Measurements from ENCODE around the gene CLCC1. TPM values are rescaled to one million over a fixed set of nuclear protein-coding genes. Genes with fewer than 3 reads are reported as not detected.
"Not testable (repeated sequence)": the region's sequence is repeated elsewhere in the genome, so short reads cannot be mapped to it uniquely, and the experiment has no call there.

The CLCC1 gene
- polyA plus RNA-seq (16.3 to 23.4 TPM (median 16.3 TPM) in 3 replicates), polyA minus RNA-seq (5.4 to 12.2 TPM (median 6.6 TPM) in 3 replicates)
- polyA plus RNA-seq (2011; ENCODE audit: low read depth): 6.2 TPM
- polyA plus RNA-seq (2011; cell fraction: cytosol; rRNA removed): 7.6 and 9.9 TPM in 2 replicates
- 24.2 and 31.7 TPM in 2 replicates for polyA plus RNA-seq (2011; cell fraction: nucleus; rRNA removed)
- polyA plus RNA-seq (2012; ENCODE audit: low replicate concordance): 8.8 and 13.3 TPM in 2 replicates
- 9.6 TPM for polyA minus RNA-seq (2011; cell fraction: cytosol; rRNA and poly(A)+ RNA removed)
- polyA minus RNA-seq (2011; cell fraction: nucleus; rRNA and poly(A)+ RNA removed): 18.3 and 29.9 TPM in 2 replicates

- Histone ChIP-seq H3K27me3 (ENCODE audit: control insufficient read depth, extremely low read depth, insufficient read depth, low read length) (no peaks in the 10 kb centered on the region), H3K4me2 (ENCODE audit: control insufficient read depth, extremely low read depth, insufficient read depth, low read depth, low read length) (peak within 1 kb of the TSS; percentile 84), H3K4me1 (ENCODE audit: control insufficient read depth, extremely low read depth, insufficient read depth, low read length) (peaks cover 9% of the 10 kb centered on the region), H3K27ac (ENCODE audit: control insufficient read depth, insufficient read depth, low read length) (peak within 1 kb of the TSS; percentile 85), H2AFZ (ENCODE audit: control insufficient read depth, low read length) (peak within 1 kb of the TSS; percentile 65), H3K9me3 (ENCODE audit: control insufficient read depth, low read depth, low read length) (no peaks in the 10 kb centered on the region), H3K79me2 (ENCODE audit: control insufficient read depth, insufficient read depth, low read length) (peaks cover 27% of the 10 kb centered on the region), H4K20me1 (ENCODE audit: control insufficient read depth, extremely low read depth, insufficient read depth, low read length) (no peaks in the 10 kb centered on the region), H3K4me3 (ENCODE audit: control insufficient read depth in 2 of 3, extremely low read depth in 1 of 3, insufficient read depth in 2 of 3, low read depth in 1 of 3, low read length in 3 of 3) (peak within 1 kb of the TSS; percentile 65 to 72 (median 70)), H3K9ac (ENCODE audit: control insufficient read depth, extremely low read depth, insufficient read depth, low read length) (peak within 1 kb of the TSS; percentile 87), H3K9me1 (ENCODE audit: control insufficient read depth, extremely low read depth, insufficient read depth, low read length) (no peaks in the 10 kb centered on the region), H3K36me3 (ENCODE audit: control insufficient read depth in 2 of 2, extremely low read depth in 1 of 2, insufficient read depth in 2 of 2, low read length in 2 of 2) (peaks cover 2 to 3% of the 10 kb centered on the region in 2 experiments)
- DNase-seq (ENCODE audit: low read depth, low spot score) (peak; percentile 40), FAIRE-seq (no peak)
- dilution Hi-C loops (cut with MboI; ENCODE audit: extremely low pct_ligation_motif_present, low sequenced_read_pairs): no loop called here
- TF ChIP-seq EZH2 (IDR thresholded peaks at IDR 0.05; ENCODE audit: low read length) (no peak), CTCF (optimal IDR thresholded peaks at IDR 0.05 in 1 of 3, IDR thresholded peaks at IDR 0.05 in 1 of 3, conservative IDR thresholded peaks at IDR 0.05 in 1 of 3; ENCODE audit: extremely low read depth in 1 of 3, insufficient read depth in 2 of 3, low read length in 3 of 3) (no peak)
These were observed at the start of gene CLCC1 for GRCh38 chr1:108963052-108963686. CLCC1 (minus strand) TSS chr1:108963484; CDS start chr1:108950437, 13,047 bp downstream.

GRCh38 chr1:109011335-109011734, 48.1 kb upstream of the CLCC1 start:
- Histone ChIP-seq H3K9me3 (ENCODE audit: control insufficient read depth, low read depth, low read length) (no peaks in the 10 kb centered on the region), H2AFZ (ENCODE audit: control insufficient read depth, low read length) (no peak overlapping the region), H3K79me2 (ENCODE audit: control insufficient read depth, insufficient read depth, low read length) (peaks cover under 1% of the 10 kb centered on the region), H3K36me3 (ENCODE audit: control insufficient read depth in 2 of 2, extremely low read depth in 1 of 2, insufficient read depth in 2 of 2, low read length in 2 of 2) (peaks cover 8 to 21% of the 10 kb centered on the region in 2 experiments), H3K27me3 (ENCODE audit: control insufficient read depth, extremely low read depth, insufficient read depth, low read length) (no peaks in the 10 kb centered on the region), H3K4me2 (ENCODE audit: control insufficient read depth, extremely low read depth, insufficient read depth, low read depth, low read length) (no peak overlapping the region), H3K4me1 (ENCODE audit: control insufficient read depth, extremely low read depth, insufficient read depth, low read length) (no peaks in the 10 kb centered on the region), H4K20me1 (ENCODE audit: control insufficient read depth, extremely low read depth, insufficient read depth, low read length) (no peaks in the 10 kb centered on the region), H3K27ac (ENCODE audit: control insufficient read depth, insufficient read depth, low read length) (no peak overlapping the region), H3K9ac (ENCODE audit: control insufficient read depth, extremely low read depth, insufficient read depth, low read length) (no peak overlapping the region), H3K4me3 (ENCODE audit: control insufficient read depth in 2 of 3, extremely low read depth in 1 of 3, insufficient read depth in 2 of 3, low read depth in 1 of 3, low read length in 3 of 3) (no peak overlapping the region), H3K9me1 (ENCODE audit: control insufficient read depth, extremely low read depth, insufficient read depth, low read length) (no peaks in the 10 kb centered on the region)
- TF ChIP-seq CTCF (optimal IDR thresholded peaks at IDR 0.05 in 1 of 3, IDR thresholded peaks at IDR 0.05 in 1 of 3, conservative IDR thresholded peaks at IDR 0.05 in 1 of 3; ENCODE audit: extremely low read depth in 1 of 3, insufficient read depth in 2 of 3, low read length in 3 of 3) (no peak), EZH2 (IDR thresholded peaks at IDR 0.05; ENCODE audit: low read length) (no peak)
- dilution Hi-C loops (cut with MboI; ENCODE audit: extremely low pct_ligation_motif_present, low sequenced_read_pairs): no loop called here
- FAIRE-seq (no peak), DNase-seq (ENCODE audit: low read depth, low spot score) (no peak)

- H3K4me2 ChIP-seq (ENCODE audit: control insufficient read depth, extremely low read depth, insufficient read depth, low read depth, low read length); dilution Hi-C loops (cut with MboI; ENCODE audit: extremely low pct_ligation_motif_present, low sequenced_read_pairs); H3K4me3 ChIP-seq (ENCODE audit: control insufficient read depth in 2 of 3, extremely low read depth in 1 of 3, insufficient read depth in 2 of 3, low read depth in 1 of 3, low read length in 3 of 3); H3K27ac ChIP-seq (ENCODE audit: control insufficient read depth, insufficient read depth, low read length); H4K20me1 ChIP-seq (ENCODE audit: control insufficient read depth, extremely low read depth, insufficient read depth, low read length); H3K27me3 ChIP-seq (ENCODE audit: control insufficient read depth, extremely low read depth, insufficient read depth, low read length); H3K9me3 ChIP-seq (ENCODE audit: control insufficient read depth, low read depth, low read length); H3K9me1 ChIP-seq (ENCODE audit: control insufficient read depth, extremely low read depth, insufficient read depth, low read length); H3K79me2 ChIP-seq (ENCODE audit: control insufficient read depth, insufficient read depth, low read length); DNase-seq (ENCODE audit: low read depth, low spot score); H3K9ac ChIP-seq (ENCODE audit: control insufficient read depth, extremely low read depth, insufficient read depth, low read length); H3K4me1 ChIP-seq (ENCODE audit: control insufficient read depth, extremely low read depth, insufficient read depth, low read length); FAIRE-seq; H2AFZ ChIP-seq (ENCODE audit: control insufficient read depth, low read length): not testable (repeated sequence)
- H3K36me3 ChIP-seq (ENCODE audit: control insufficient read depth in 2 of 2, extremely low read depth in 1 of 2, insufficient read depth in 2 of 2, low read length in 2 of 2): peaks cover 15 to 20% of the 10 kb centered on the region in 2 experiments
These were observed 33.3 kb upstream of the CLCC1 start for GRCh38 chr1:108996622-108997021.

Data from keratinocyte (primary cell).